GM23338 (cell line): ENCODE results near the gene ZNF335. TPM values are rescaled to one million over a fixed set of nuclear protein-coding genes. Genes with fewer than 3 reads are reported as not detected.

Experiments
- ATAC-seq: fragments of 200-7000 bp; cut with Tn5 transposase; 3 replicates; pipeline ENCODE4 v1.9.1; 2020
- DNase-seq: peaks from one replicate; pipeline ENCODE4 v3.0.0-alpha.2; 2015; ENCODE audit warnings: low spot score
- H2AFZ ChIP-seq: fragments of 200-600 bp; sonication (generic); 2 replicates; pipeline ENCODE4 v1.8.0; 2016; ENCODE audit warnings: antibody characterized with exemption, mild to moderate bottlenecking, moderate library complexity
- H3F3A ChIP-seq: fragments of 200-600 bp; sonication (generic); replicated peaks from 2 replicates; pipeline ENCODE4 v1.8.0; 2017; ENCODE audit warnings: antibody characterized with exemption, mixed run types, low read depth
- H3K27ac ChIP-seq: fragments of 200-600 bp; sonication (generic); 2 replicates; pipeline ENCODE4 v1.6.1; 2016; ENCODE audit warnings: low read depth
- H3K27me3 ChIP-seq: fragments of 200-600 bp; sonication (generic); 2 replicates; pipeline ENCODE4 v1.8.0; 2016; ENCODE audit warnings: mild to moderate bottlenecking, mixed run types, moderate library complexity; ENCODE audit not compliant: insufficient read depth
- H3K36me3 ChIP-seq: fragments of 200-600 bp; sonication (generic); 2 replicates; pipeline ENCODE4 v1.8.0; 2016; ENCODE audit warnings: mild to moderate bottlenecking; ENCODE audit not compliant: insufficient read depth
- H3K4me1 ChIP-seq: fragments of 200-600 bp; sonication (generic); 2 replicates; pipeline ENCODE4 v1.8.0; 2016; ENCODE audit warnings: mild to moderate bottlenecking, moderate library complexity; ENCODE audit not compliant: insufficient read depth
- H3K4me2 ChIP-seq: fragments of 200-600 bp; sonication (generic); 2 replicates; pipeline ENCODE4 v1.7.1; 2017; ENCODE audit warnings: mixed run types
- H3K4me3 ChIP-seq: fragments of 200-600 bp; sonication (generic); 2 replicates; pipeline ENCODE4 v1.6.1; 2016; ENCODE audit warnings: mixed run types
- H3K79me2 ChIP-seq: fragments of 200-600 bp; sonication (generic); replicated peaks from 2 replicates; pipeline ENCODE4 v1.8.0; 2017; ENCODE audit warnings: mild to moderate bottlenecking; ENCODE audit not compliant: insufficient read depth
- H3K9me2 ChIP-seq: fragments of 200-600 bp; sonication (generic); 2 replicates; pipeline ENCODE4 v1.8.0; 2017; ENCODE audit not compliant: insufficient read depth
- H4K20me1 ChIP-seq: fragments of 200-600 bp; sonication (generic); replicated peaks from 2 replicates; pipeline ENCODE4 v1.8.0; 2017; ENCODE audit warnings: mild to moderate bottlenecking; ENCODE audit not compliant: insufficient read depth
- H3K27ac Mint-ChIP-seq: 2 replicates; pipeline ENCODE4 v1.8.0; 2020; ENCODE audit warnings: inconsistent platforms, mild to moderate bottlenecking, moderate library complexity, mixed read lengths
- H3K27me3 Mint-ChIP-seq: 3 replicates; pipeline ENCODE4 v1.8.0; 2022; ENCODE audit warnings: low read depth, mild to moderate bottlenecking, moderate library complexity, mixed read lengths, inconsistent platforms; ENCODE audit not compliant: insufficient read depth, poor library complexity
- H3K36me3 Mint-ChIP-seq: 3 replicates; pipeline ENCODE4 v1.8.0; 2021; ENCODE audit warnings: low read depth, mild to moderate bottlenecking, inconsistent platforms, moderate library complexity, mixed read lengths
- H3K4me1 Mint-ChIP-seq: 3 replicates; pipeline ENCODE4 v1.8.0; 2020; ENCODE audit warnings: mild to moderate bottlenecking, inconsistent platforms, mixed read lengths
- H3K4me3 Mint-ChIP-seq: 3 replicates; pipeline ENCODE4 v1.8.0; 2021; ENCODE audit warnings: moderate library complexity, mild to moderate bottlenecking, inconsistent platforms, mixed read lengths
- H3K9me3 Mint-ChIP-seq: 3 replicates; pipeline ENCODE4 v1.8.0; 2020; ENCODE audit warnings: moderate library complexity, mild to moderate bottlenecking, inconsistent platforms, mixed read lengths
- CREB1 ChIP-seq: fragments of 250-450 bp; sonication (Bioruptor Pico); IDR thresholded peaks from 2 replicates; pipeline ENCODE4 v1.5.0; 2020; ENCODE audit warnings: low read depth, mild to moderate bottlenecking, moderate library complexity
- CTCF ChIP-seq, 2 experiments: fragments of 200-600 bp in 1 of 2; sonication (generic) in 1 of 2; conservative IDR thresholded peaks; 2 replicates each; pipeline versions ENCODE4 v1.5.1 to v1.6.1; 2016 to 2017; ENCODE audit warnings: antibody characterized with exemption in 2 of 2, low read depth in 2 of 2, mild to moderate bottlenecking in 2 of 2, moderate library complexity in 1 of 2
- ETS1 ChIP-seq: IDR thresholded peaks from 2 replicates; pipeline ENCODE4 v1.6.1; 2016; ENCODE audit warnings: antibody characterized with exemption
- EZH2 ChIP-seq: fragments of 200-600 bp; sonication (generic); IDR thresholded peaks from one replicate; pipeline ENCODE4 v1.8.0; 2017; ENCODE audit warnings: antibody characterized with exemption, mild to moderate bottlenecking, low read depth; ENCODE audit not compliant: unreplicated experiment
- EZH2phosphoT487 ChIP-seq: fragments of 200-600 bp; sonication (generic); IDR thresholded peaks from one replicate; pipeline ENCODE4 v1.8.1; 2018; ENCODE audit warnings: antibody characterized with exemption; ENCODE audit not compliant: unreplicated experiment
- JUNB ChIP-seq: IDR thresholded peaks from one replicate; pipeline ENCODE4 v1.6.1; 2016; ENCODE audit warnings: antibody characterized with exemption; ENCODE audit not compliant: unreplicated experiment
- NANOG ChIP-seq: IDR thresholded peaks from 2 replicates; pipeline ENCODE4 v1.6.1; 2016; ENCODE audit warnings: antibody characterized with exemption, borderline replicate concordance
- POLR2AphosphoS5 ChIP-seq: IDR thresholded peaks from 2 replicates; pipeline ENCODE4 v1.6.1; 2016; ENCODE audit warnings: antibody characterized with exemption, low read depth
- REST ChIP-seq: IDR thresholded peaks from one replicate; pipeline ENCODE4 v1.6.1; 2018; ENCODE audit warnings: antibody characterized with exemption; ENCODE audit not compliant: unreplicated experiment
- STAT1 ChIP-seq: IDR thresholded peaks from one replicate; pipeline ENCODE4 v1.6.1; 2016; ENCODE audit warnings: antibody characterized with exemption; ENCODE audit not compliant: unreplicated experiment
- ZNF114 ChIP-seq: fragments of 250-450 bp; sonication (Bioruptor Pico); IDR thresholded peaks from 2 replicates; pipeline ENCODE4 v1.5.0; 2020; ENCODE audit warnings: mild to moderate bottlenecking, moderate library complexity
- polyA plus RNA-seq: library from polyadenylated mRNA; unstranded; fragments of >200 nt; fragmentation: Nextera tagmentation; extraction: Ambion mirVana; gene quantifications from 2 replicates; pipeline ENCODE4 v1.2.1, GENCODE V29; 2016
- total RNA-seq: library from RNA; depleted of rRNA; stranded (reverse); fragments of >200 nt; shearing (Covaris generic); gene quantifications from 2 replicates; pipeline ENCODE4 v1.2.3, GENCODE V29; 2014

The ZNF335 gene
- total and polyA plus RNA-seq, 2 experiments from 2014 or later: 7.4 to 24.2 TPM

DNA sequence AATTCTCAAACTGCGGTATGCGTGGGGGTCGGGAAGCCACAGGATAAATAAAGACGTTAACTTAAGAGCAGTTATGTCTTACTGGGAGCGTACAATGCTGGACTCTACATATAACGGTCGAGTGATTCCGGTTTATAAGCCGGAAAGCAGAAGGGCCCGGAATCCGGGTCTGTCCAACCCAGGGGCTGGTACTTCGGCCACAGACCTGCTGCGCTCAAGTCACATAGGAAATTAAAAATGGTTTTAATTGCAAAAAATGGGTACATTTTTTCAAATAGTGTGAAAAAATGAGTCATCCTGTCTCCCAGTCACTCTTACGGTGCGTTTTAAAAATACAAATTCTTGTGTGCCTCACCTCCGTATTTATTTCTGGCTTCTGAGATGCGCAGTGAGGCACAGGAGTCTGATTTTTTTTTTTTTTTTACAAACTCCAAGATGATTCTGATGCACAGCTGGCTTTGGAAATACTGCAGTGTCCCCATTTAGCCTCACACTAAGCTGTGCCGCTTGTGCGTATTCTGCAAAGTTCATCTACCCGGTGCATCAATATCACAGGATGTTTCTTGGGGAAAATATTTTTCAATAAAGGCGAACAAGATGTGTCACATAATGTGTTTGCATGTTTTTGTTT, 36.5 kb downstream of the ZNF335 start (continued):
- no peak for TF ChIP-seq REST

DNA sequence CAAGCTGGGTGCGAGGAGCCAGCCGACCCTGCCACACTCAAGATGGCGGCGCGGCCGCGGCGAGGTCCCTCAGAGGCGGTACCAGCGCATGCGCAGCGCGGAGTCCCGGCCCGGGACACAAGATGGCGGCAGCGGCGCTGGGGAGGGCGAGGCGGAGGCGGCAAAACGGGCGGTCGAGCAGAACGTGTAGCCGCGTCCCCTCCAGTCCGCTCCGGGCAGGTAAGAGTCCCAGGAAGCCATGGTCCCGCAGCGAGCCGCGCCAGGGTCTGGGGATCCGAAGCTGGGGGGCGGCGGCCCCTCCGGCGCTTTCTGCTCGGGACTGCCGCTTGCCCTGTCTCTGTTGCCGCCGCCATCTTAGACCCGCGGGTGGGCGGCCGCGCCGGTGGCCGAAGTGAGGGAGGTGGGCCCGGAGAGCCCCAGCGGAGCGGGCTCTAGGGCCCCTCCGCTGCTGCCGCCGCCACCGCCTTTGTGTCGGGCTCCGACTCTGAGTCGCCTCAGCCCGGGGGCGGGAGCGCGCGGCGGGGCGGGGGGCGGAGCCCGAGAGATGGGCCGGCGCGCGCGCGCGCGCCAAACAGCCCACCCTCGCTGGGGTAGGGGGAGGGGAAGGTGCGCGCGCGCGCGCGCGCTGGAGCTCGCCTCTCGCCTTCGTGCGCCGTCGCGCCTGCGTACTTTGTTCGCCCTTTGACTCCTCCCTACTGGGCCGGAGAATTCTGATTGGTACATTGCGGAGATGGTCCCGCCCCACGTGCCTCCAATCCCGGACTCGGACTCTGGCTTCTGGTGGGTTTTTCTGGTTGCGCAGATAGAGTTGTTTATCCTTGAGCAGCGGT, 37.2 kb downstream of the ZNF335 start, which contains the start of gene PCIF1:
Gene PCIF1, plus strand, starts transcription at position 98 of the 830 bp plus-strand sequence. CDS start 4,317 bp downstream, outside the sequence.
- Histone ChIP-seq H3K9me2 (no peaks in the 10 kb centered on the region), H3K4me2 (peak within 1 kb of the TSS; percentile 99), H3K4me3 (peak within 1 kb of the TSS; percentile 61), H3K27ac (peak within 1 kb of the TSS; percentile 99), H3K4me1 (peaks cover 33% of the 10 kb centered on the region), H3F3A (peaks cover 26% of the 10 kb centered on the region), H4K20me1 (no peaks in the 10 kb centered on the region), H3K27me3 (no peaks in the 10 kb centered on the region), H2AFZ (no peak within 1 kb of the TSS), H3K79me2 (peaks cover 29% of the 10 kb centered on the region), H3K36me3 (0 out of 2 replicates have a peak, but pooled peaks cover 7% of the 10 kb centered on the region)
- Mint-ChIP-seq H3K27ac (peak within 1 kb of the TSS; percentile 100), H3K4me1 (peaks cover 39% of the 10 kb centered on the region), H3K9me3 (peaks cover 3% of the 10 kb centered on the region; the same call in 1 of the 3 replicates), H3K27me3 (peaks cover 24% of the 10 kb centered on the region), H3K36me3 (peaks cover 36% of the 10 kb centered on the region), H3K4me3 (peak within 1 kb of the TSS; percentile 98)
- DNase-seq (peak; percentile 99), ATAC-seq (peak; percentile 47)
- peak; percentile 91 for TF ChIP-seq POLR2AphosphoS5
- TF ChIP-seq CREB1 (CRISPR knock-in tag): no peak
- no peak for TF ChIP-seq EZH2phosphoT487
- TF ChIP-seq EZH2: no peak
- no peak for TF ChIP-seq JUNB
- no peak for TF ChIP-seq ZNF114 (CRISPR knock-in tag)
- TF ChIP-seq ETS1: peak; percentile 87
- no peak for TF ChIP-seq STAT1
- no peak for TF ChIP-seq REST
- TF ChIP-seq CTCF (conservative IDR thresholded peaks at IDR 0.05; ENCODE audit: low read depth in 2 of 2): no peak
- no peak for TF ChIP-seq NANOG
